Stomach (tissue), 4 donors: ENCODE results near the gene ZNF581.

Experiments
- CTCF ChIP-seq, 7 experiments: fragments of 450-650 bp in 4 of 7; fragments of 200-600 bp in 3 of 7; sonication (generic) in 3 of 7; IDR thresholded peaks; one replicate each; pipeline ENCODE4 v1.5.1; 2016 to 2019; ENCODE audit warnings: antibody characterized with exemption in 7 of 7, control low read depth in 2 of 7, mild to moderate bottlenecking in 1 of 7
- EP300 ChIP-seq: sonication (generic); formaldehyde crosslinking; IDR thresholded peaks from one replicate; pipeline ENCODE4 v1.6.1; 2017; ENCODE audit warnings: antibody characterized with exemption
- POLR2A ChIP-seq, 4 donors: fragments of 450-650 bp; IDR thresholded peaks; one replicate each; pipeline ENCODE4 v1.6.1; 2016; ENCODE audit warnings: antibody characterized with exemption in 4 of 4, control low read depth in 2 of 4, mild to moderate bottlenecking in 1 of 4, moderate library complexity in 1 of 4
- POLR2AphosphoS5 ChIP-seq, 3 donors: sonication (generic); formaldehyde crosslinking; IDR thresholded peaks; one replicate each; pipeline ENCODE4 v1.6.1; 2016; ENCODE audit warnings: antibody characterized with exemption in 3 of 3

DNA sequence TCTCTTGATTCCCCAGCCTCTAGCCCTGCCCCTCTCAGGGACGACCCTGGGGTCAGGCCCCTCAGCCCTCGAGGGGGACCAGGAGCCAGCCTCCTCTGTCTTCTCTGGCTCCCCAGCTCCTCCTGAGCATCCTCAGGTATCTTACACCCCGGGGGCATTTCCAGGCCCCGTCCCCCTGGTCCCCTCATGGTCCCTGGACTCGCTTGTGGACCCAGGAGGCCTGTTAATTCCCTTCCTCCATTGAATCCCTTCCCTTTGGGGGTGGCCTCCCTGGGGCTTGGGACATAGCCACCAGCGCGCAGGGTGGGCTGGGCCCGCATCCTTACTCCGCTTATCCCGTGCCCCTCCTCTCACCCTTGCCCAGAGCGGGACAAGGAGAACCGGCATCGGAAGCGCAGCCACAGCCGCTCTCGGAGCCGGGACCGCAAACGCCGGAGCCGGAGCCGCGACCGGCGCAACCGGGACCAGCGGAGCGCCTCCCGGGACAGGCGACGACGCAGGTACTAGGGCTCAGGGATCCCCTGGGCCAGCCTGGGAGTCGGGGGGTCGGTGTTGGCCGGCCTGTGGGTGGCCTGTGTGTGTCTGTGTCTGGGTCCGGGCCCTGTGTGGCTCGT, 15.5 kb downstream of the ZNF581 start:
- no peak for TF ChIP-seq CTCF (IDR thresholded peaks at IDR 0.05)
- no peak for TF ChIP-seq EP300
- TF ChIP-seq POLR2AphosphoS5 (IDR thresholded peaks at IDR 0.05), result no peak
- no peak for TF ChIP-seq POLR2A (IDR thresholded peaks at IDR 0.05)
